PC-9 (cell line): Measurements from ENCODE around the gene BCL3. TPM values are rescaled to one million over a fixed set of nuclear protein-coding genes. Genes with fewer than 3 reads are reported as not detected.
A peak's percentile ranks its signal among the peaks of the same experiment; 100 is the strongest.

ENCODE experiments used
- BruUV-seq: library from RNA; stranded (reverse); fragments of 400-500 nt; replicated peaks from 2 replicates; lab custom pipeline; 2021; lab: Mats Ljungman, UMichigan
- CTCF ChIA-PET: fragments of 300-600 bp; sonication (Branson Sonifier 250); formaldehyde crosslinking; loops from one replicate; lab custom pipeline; 2022; ENCODE audit warnings: antibody characterized with exemption; lab: Charles Lee
- POLR2A ChIA-PET: fragments of 300-600 bp; sonication (Branson Sonifier 250); formaldehyde crosslinking; loops from one replicate; lab custom pipeline; 2022; ENCODE audit warnings: antibody characterized with exemption; ENCODE audit not compliant: unreplicated experiment; lab: Charles Lee
- DNase-seq, 2 experiments: peaks; one replicate each; pipeline versions ENCODE4 v3.0.0 to v3.0.0-alpha.2; 2015 to 2022; ENCODE audit warnings: mixed read lengths in 1 of 2
- H2AFZ ChIP-seq: fragments of 200-600 bp; sonication (generic); 2 replicates; pipeline ENCODE4 v1.8.1; 2017; ENCODE audit warnings: antibody characterized with exemption
- H3F3A ChIP-seq: fragments of 200-600 bp; sonication (generic); 2 replicates; pipeline ENCODE4 v1.8.1; 2017; ENCODE audit warnings: antibody characterized with exemption, mild to moderate bottlenecking, low read depth; ENCODE audit not compliant: insufficient read depth
- H3K27ac ChIP-seq: fragments of 200-600 bp; sonication (generic); 2 replicates; pipeline ENCODE4 v1.6.1; 2016; ENCODE audit warnings: mixed run types
- H3K27me3 ChIP-seq: fragments of 200-600 bp; sonication (generic); 2 replicates; pipeline ENCODE4 v1.6.1; 2016; ENCODE audit warnings: low read depth, mixed run types; ENCODE audit not compliant: insufficient read depth
- H3K36me3 ChIP-seq: fragments of 200-600 bp; sonication (generic); 2 replicates; pipeline ENCODE4 v1.6.1; 2016; ENCODE audit warnings: low read depth, mixed run types
- H3K4me1 ChIP-seq: fragments of 200-600 bp; sonication (generic); replicated peaks from 2 replicates; pipeline ENCODE4 v1.6.1; 2016; ENCODE audit warnings: mixed run types; ENCODE audit not compliant: insufficient read depth
- H3K4me2 ChIP-seq: fragments of 200-600 bp; sonication (generic); 2 replicates; pipeline ENCODE4 v1.6.1; 2017; ENCODE audit warnings: mixed run types
- H3K4me3 ChIP-seq: fragments of 200-600 bp; sonication (generic); 2 replicates; pipeline ENCODE4 v1.6.1; 2016; ENCODE audit warnings: mixed run types
- H3K79me2 ChIP-seq: fragments of 200-600 bp; sonication (generic); 2 replicates; pipeline ENCODE4 v1.6.1; 2017; ENCODE audit warnings: low read depth, mixed run types
- H3K9me2 ChIP-seq: fragments of 200-600 bp; sonication (generic); 2 replicates; pipeline ENCODE4 v1.8.1; 2017; ENCODE audit warnings: mild to moderate bottlenecking; ENCODE audit not compliant: insufficient read depth
- H3K9me3 ChIP-seq: fragments of 200-600 bp; sonication (generic); 2 replicates; pipeline ENCODE4 v1.8.1; 2016; ENCODE audit warnings: low read depth; ENCODE audit not compliant: insufficient read depth
- H4K20me1 ChIP-seq: fragments of 200-600 bp; sonication (generic); 2 replicates; pipeline ENCODE4 v1.8.1; 2017; ENCODE audit not compliant: insufficient read depth
- EZH2 ChIP-seq: fragments of 200-600 bp; sonication (generic); IDR thresholded peaks from 2 replicates; pipeline ENCODE4 v1.8.0; 2017; ENCODE audit warnings: antibody characterized with exemption, low read depth
- intact Hi-C: fragments of 100-400 bp; cut with micrococcal nuclease; formaldehyde crosslinking; loops from one replicate; pipeline ENCODE4 v1.10.0; 2022; ENCODE audit not compliant: unreplicated experiment
- total RNA-seq: library from RNA; stranded (reverse); gene quantifications from 2 replicates; pipeline ENCODE4 v1.2.3, GENCODE V29; 2021
- TF ChIP-seq, protein P1 (sequence below): fragments of 200-600 bp; sonication (generic); conservative IDR thresholded peaks from 2 replicates; pipeline ENCODE4 v1.6.1; 2017; ENCODE audit warnings: mixed run types, antibody characterized with exemption, mild to moderate bottlenecking, moderate library complexity

The BCL3 gene
- total RNA-seq, 1 experiment from 2014 or later, result 36.1 TPM

DNA sequence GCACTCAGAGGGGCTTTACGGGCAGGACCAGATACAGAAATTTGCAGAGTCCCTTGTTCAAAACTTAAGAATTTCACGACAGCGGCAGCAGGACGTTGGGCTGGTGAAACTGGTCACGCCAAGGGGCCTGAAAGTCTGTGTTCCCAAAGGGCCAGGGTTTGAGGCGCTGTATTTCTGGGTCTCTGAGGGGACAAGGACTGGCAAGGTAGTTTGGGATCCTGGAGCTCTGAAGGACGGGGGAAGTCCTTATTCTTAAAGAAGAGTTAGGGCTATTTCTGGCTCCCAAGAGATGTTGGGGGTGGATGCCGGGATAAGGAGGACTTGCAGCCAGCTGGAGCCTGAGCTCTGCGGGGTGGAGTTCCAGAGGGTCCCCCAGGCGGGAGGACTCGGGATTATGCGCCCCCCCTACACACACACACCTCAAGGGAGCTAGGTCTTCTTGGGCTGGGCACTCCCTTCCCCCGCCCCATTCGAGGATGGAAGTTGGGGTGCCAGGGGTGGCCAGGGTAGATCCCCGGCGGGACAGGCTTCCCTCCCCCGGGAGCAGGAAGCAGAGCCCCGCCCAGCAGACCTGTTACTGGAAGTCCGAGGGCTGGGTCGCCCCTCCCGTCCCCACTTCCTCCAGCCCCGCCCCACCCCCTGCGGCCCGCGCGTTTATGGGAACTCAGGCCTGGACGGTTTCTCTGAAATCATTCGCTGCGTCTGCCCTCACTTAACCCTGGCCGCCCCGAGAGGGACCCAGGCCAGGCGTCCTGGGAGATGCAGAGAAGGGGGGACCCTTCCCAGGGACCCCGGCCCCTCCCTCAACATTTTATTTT, 5.6 kb downstream of the BCL3 start:
- intact Hi-C loops, result loop anchor here (1.0 kb wide), 1 partner anchor 30 kb away; no protein-coding TSS in a partner anchor
- TF ChIP-seq EZH2, result no peak
- TF ChIP-seq, protein P1, sequence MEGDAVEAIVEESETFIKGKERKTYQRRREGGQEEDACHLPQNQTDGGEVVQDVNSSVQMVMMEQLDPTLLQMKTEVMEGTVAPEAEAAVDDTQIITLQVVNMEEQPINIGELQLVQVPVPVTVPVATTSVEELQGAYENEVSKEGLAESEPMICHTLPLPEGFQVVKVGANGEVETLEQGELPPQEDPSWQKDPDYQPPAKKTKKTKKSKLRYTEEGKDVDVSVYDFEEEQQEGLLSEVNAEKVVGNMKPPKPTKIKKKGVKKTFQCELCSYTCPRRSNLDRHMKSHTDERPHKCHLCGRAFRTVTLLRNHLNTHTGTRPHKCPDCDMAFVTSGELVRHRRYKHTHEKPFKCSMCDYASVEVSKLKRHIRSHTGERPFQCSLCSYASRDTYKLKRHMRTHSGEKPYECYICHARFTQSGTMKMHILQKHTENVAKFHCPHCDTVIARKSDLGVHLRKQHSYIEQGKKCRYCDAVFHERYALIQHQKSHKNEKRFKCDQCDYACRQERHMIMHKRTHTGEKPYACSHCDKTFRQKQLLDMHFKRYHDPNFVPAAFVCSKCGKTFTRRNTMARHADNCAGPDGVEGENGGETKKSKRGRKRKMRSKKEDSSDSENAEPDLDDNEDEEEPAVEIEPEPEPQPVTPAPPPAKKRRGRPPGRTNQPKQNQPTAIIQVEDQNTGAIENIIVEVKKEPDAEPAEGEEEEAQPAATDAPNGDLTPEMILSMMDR, result no peak
- Histone ChIP-seq H3K9me2 (no peaks in the 10 kb centered on the region), H3K9me3 (no peaks in the 10 kb centered on the region), H3K36me3 (peaks cover 23% of the 10 kb centered on the region), H3F3A (peaks cover 31% of the 10 kb centered on the region), H3K4me2 (peak overlapping the region; percentile 75), H3K4me1 (peaks cover 48% of the 10 kb centered on the region), H4K20me1 (no peaks in the 10 kb centered on the region), H3K79me2 (peaks cover 36% of the 10 kb centered on the region), H2AFZ (peak overlapping the region; percentile 3; the same call in 1 of the 2 replicates), H3K27me3 (no peaks in the 10 kb centered on the region), H3K27ac (peak overlapping the region; percentile 70), H3K4me3 (peak overlapping the region; percentile 43)
- peak; percentile 66 to 85 for DNase-seq
- ChIA-PET POLR2A (interaction anchor here (0.6 to 0.8 kb wide), 2 partner anchors 23 to 29 kb away, joined by 5 to 6 read pairs; no protein-coding TSS in a partner anchor), CTCF (interaction anchor here (0.7 to 0.9 kb wide), 2 partner anchors 21 to 26 kb away, joined by 3 to 4 read pairs; no protein-coding TSS in a partner anchor)
- TSS peak; percentile 98 for BruUV-seq

DNA sequence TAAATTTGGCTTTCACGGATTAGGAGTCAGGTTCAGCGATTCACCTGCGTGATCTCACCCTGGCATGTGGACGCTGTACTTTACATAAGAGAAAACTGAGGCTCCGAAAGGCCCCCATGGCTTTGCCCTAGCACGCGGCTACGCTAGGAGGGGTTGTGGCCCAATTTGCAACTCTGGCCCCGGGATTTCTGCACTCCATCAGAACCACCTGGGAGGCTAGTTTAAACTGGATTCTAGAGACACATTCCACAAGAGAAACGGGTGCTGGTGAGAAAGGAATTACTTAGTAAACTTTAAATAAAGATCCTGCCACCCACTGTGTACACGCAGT, 6.2 kb downstream of the BCL3 start:
- Histone ChIP-seq H3K4me1 (peaks cover 44% of the 10 kb centered on the region), H3K36me3 (peaks cover 23% of the 10 kb centered on the region), H2AFZ (peak overlapping the region; percentile 3; the same call in 1 of the 2 replicates), H3K9me3 (no peaks in the 10 kb centered on the region), H3K4me2 (peak overlapping the region; percentile 75), H3K27me3 (no peaks in the 10 kb centered on the region), H3K27ac (peak overlapping the region; percentile 70; the same call in 1 of the 2 replicates), H3F3A (peaks cover 33% of the 10 kb centered on the region), H3K4me3 (peak overlapping the region; percentile 43), H3K9me2 (no peaks in the 10 kb centered on the region), H3K79me2 (peaks cover 30% of the 10 kb centered on the region), H4K20me1 (no peaks in the 10 kb centered on the region)
- TF ChIP-seq EZH2, result no peak
- TF ChIP-seq, protein P1, result no peak
- POLR2A ChIA-PET, result no interaction called here
- no TSS peak for BruUV-seq
- no peak for DNase-seq
- intact Hi-C loops, result no loop called here
- CTCF ChIA-PET, result interaction anchor here (0.7 kb wide), 1 partner anchor 27 kb away, joined by 3 read pairs; no protein-coding TSS in a partner anchor

DNA sequence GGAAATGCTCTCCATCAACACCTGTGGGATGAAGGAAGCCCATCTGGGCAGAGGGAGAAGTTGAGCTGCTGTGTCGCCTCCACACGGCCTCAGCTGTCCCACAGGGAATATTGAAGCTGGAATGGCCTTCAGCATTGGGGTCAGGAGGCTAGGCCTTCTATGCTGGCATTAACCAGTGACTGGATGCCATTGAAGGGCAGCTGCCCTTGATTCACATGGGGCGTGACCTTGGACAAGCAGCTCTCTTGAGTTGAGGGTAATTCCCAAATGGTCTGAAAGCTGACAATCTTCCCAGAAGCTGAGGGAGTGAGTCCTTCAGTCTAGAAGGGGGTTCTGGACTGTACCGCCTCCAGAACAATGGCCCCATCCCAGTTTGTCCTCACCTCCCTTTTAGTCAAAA, 6.7 kb downstream of the BCL3 start:
- H3K4me3 ChIP-seq, result 0 out of 2 replicates have a peak overlapping the region, but pooled peaks have one; percentile 43
- peaks cover 38% of the 10 kb centered on the region for H3F3A ChIP-seq
- ChIA-PET CTCF (interaction anchor here (0.6 to 1.2 kb wide), 2 partner anchors 31 to 578 kb away, joined by 7 to 10 read pairs; no protein-coding TSS in a partner anchor), POLR2A (interaction anchor here (0.5 kb wide), 1 partner anchor 22 kb away, joined by 3 read pairs; no protein-coding TSS in a partner anchor)
- intact Hi-C loops, result no loop called here
- no peak for DNase-seq
- H3K79me2 ChIP-seq, result peaks cover 26% of the 10 kb centered on the region
- peaks cover 23% of the 10 kb centered on the region for H3K36me3 ChIP-seq
- H3K4me1 ChIP-seq, result peaks cover 40% of the 10 kb centered on the region
- no peaks in the 10 kb centered on the region for H3K27me3 ChIP-seq
- no peak for TF ChIP-seq EZH2
- TF ChIP-seq, protein P1, result no peak
- H2AFZ ChIP-seq, result no peak overlapping the region
- H4K20me1 ChIP-seq, result no peaks in the 10 kb centered on the region
- no peaks in the 10 kb centered on the region for H3K9me2 ChIP-seq
- H3K9me3 ChIP-seq, result no peaks in the 10 kb centered on the region
- peak overlapping the region; percentile 75 for H3K4me2 ChIP-seq
- H3K27ac ChIP-seq, result no peak overlapping the region
- BruUV-seq, result no TSS peak
